Measurements from ENCODE around the gene MBOAT2.

- no peak for TF ChIP-seq CTCF (IDR thresholded peaks at IDR 0.05)
- TF ChIP-seq EZH2 (IDR thresholded peaks at IDR 0.05) = no peak
These were observed 95.7 kb downstream of the MBOAT2 start for GRCh38 chr2:8907764-8908288.

Data from neural progenitor cell (in vitro differentiated cells).